Activated CD4-positive, alpha-beta T cell treated with anti-CD3 and anti-CD28 coated beads, Interleukin-2, amount 50 U/mL, for 4 hours (primary cell): ENCODE data around the gene PDE11A.
"Not testable (repeated sequence)": the region's sequence is repeated elsewhere in the genome, so short reads cannot be mapped to it uniquely, and the experiment has no call there.

ENCODE experiments used
- DNase-seq, 2 experiments: peaks; one replicate each; pipeline ENCODE4 v3.0.0-alpha.2; 2020

Gene PDE11A

GRCh38 chr2:178074123-178075005, 1.8 kb upstream of the PDE11A start:
- no peak for DNase-seq

GRCh38 chr2:178072000-178072382, 586 bp downstream of the PDE11A start:
- DNase-seq: no peak

- no peak for DNase-seq
Measured at GRCh38 chr2:178070824-178071223, 1.8 kb downstream of the PDE11A start.

GRCh38 chr2:178069551-178069950, 3.0 kb downstream of the PDE11A start:
- no peak for DNase-seq

GRCh38 chr2:178068823-178069454, 3.6 kb downstream of the PDE11A start:
- no peak for DNase-seq

GRCh38 chr2:178066890-178067669, 5.5 kb downstream of the PDE11A start:
- no peak for DNase-seq

- DNase-seq: no peak
Measured at GRCh38 chr2:178066324-178066723, 6.3 kb downstream of the PDE11A start.

GRCh38 chr2:178059681-178060080, 12.9 kb downstream of the PDE11A start:
- no peak for DNase-seq

GRCh38 chr2:178059111-178059510, 13.5 kb downstream of the PDE11A start:
- DNase-seq: no peak

GRCh38 chr2:178057179-178057680, 15.3 kb downstream of the PDE11A start:
- no peak for DNase-seq

GRCh38 chr2:178056345-178056744, 16.2 kb downstream of the PDE11A start:
- no peak for DNase-seq

GRCh38 chr2:178051257-178051656, 21.3 kb downstream of the PDE11A start:
- DNase-seq: not testable (repeated sequence)

GRCh38 chr2:178047391-178047790, 25.2 kb downstream of the PDE11A start:
- DNase-seq: no peak

GRCh38 chr2:178044836-178045235, 27.7 kb downstream of the PDE11A start:
- DNase-seq: no peak

GRCh38 chr2:178043266-178043665, 29.3 kb downstream of the PDE11A start:
- DNase-seq: no peak

GRCh38 chr2:178033583-178033982, 39.0 kb downstream of the PDE11A start:
- DNase-seq: not testable (repeated sequence)

GRCh38 chr2:178029342-178029741, 43.2 kb downstream of the PDE11A start:
- DNase-seq: no peak

- DNase-seq: no peak
Measured at GRCh38 chr2:178025551-178026185, 46.9 kb downstream of the PDE11A start.

- DNase-seq: no peak
Measured at GRCh38 chr2:178018141-178018540, 54.4 kb downstream of the PDE11A start.

GRCh38 chr2:178016612-178017011, 56.0 kb downstream of the PDE11A start:
- DNase-seq: no peak

- no peak for DNase-seq
Measured at GRCh38 chr2:178012639-178013038, 59.9 kb downstream of the PDE11A start.

- DNase-seq: no peak
Measured at GRCh38 chr2:178009813-178010212, 62.8 kb downstream of the PDE11A start.
